M059J (cell line): ENCODE data around the gene ZNF618. TPM values are rescaled to one million over a fixed set of nuclear protein-coding genes. Genes with fewer than 3 reads are reported as not detected.
A peak's percentile ranks its signal among the peaks of the same experiment; 100 is the strongest.

ENCODE experiments used
- DNase-seq: peaks from one replicate; pipeline ENCODE4 v3.0.0-alpha.2; 2012; ENCODE audit warnings: low read depth
- total RNA-seq: library from RNA; depleted of rRNA; stranded (reverse); fragments of >200 nt; shearing (Covaris generic); gene quantifications from 2 replicates; pipeline ENCODE4 v1.2.3, GENCODE V29; 2014

ZNF618 gene
- total RNA-seq, 1 experiment from 2014 or later, result 5.7 TPM

DNA sequence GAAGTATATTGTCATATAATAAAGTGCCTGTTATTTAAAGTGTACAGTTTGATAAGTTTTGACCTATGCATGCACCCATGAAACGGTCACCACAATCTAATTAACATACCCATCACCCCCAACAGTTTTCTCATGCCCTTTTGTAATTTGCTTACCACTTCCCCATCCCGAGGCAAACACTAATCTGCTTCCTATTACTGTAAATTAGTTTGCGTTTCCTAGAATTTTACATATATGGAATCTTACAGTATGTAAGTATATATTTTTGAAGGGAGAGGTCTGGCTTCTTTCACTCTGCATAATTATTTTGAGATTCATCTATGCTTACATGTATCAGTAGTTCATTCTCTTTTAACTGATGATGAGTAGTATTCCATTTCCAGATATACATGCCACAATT is 145.5 kb downstream of the ZNF618 start:
- no peak for DNase-seq

DNA sequence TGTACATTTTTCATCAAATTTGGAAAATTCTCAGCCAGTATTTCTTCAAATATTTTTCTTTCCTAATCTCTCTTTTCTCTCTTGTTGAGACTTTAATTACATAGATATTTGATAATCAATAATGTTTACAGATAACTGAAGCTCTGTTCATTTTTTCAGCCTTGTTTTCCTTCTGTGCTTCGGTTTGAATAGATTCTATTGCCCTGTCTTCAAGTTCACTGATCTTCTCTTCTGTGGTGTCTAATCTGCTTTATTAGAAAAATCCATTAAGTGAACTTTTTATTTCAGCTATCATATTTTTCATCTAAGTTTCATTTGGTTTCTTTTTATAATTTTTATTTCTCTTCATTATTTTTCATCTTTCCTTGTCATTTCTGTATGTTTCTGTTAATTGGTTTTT is 147.9 kb downstream of the ZNF618 start:
- no peak for DNase-seq

GRCh38 chr9:114025196-114025753 is 149.2 kb downstream of the ZNF618 start:
- DNase-seq, result peak; percentile 41

DNA sequence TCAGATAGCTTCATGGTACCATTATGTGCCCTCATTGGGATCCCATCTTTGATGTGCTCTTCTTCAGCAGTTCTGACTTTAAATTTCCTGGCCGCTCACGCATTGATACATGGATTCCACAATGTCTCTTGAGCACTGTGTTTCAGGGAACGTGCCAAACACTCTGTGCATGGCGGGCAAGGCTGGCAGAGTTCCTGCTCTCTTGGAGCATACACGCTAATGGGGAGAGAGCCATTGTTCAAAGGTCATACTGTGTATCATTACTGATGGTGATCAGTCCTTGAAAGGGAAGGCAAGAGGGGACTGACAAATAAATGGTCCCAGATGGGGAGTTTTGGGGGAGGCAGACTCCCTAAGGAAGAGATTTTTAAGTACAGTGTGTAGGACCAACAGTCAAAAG is 149.7 kb downstream of the ZNF618 start:
- no peak for DNase-seq

DNA sequence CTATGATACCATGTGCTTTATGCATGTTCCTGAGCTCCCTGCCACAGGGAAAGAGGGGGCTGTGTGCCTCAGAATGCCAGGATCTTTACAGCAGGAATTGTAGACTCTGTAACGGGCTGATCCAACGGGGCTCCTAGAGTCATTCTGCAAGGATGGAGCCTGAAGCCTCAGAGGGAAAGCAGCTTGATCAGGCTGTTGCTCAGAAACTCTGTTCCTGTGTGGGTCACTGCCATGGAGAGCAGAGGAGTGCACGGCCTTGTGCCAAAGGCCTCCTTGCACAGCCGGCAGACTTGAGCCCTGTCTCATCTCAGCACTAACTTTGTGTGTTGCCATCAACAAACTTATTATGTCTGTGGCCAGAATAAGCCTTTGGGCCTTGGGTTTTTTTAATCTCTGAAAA is 150.2 kb downstream of the ZNF618 start:
- DNase-seq, result no peak

DNA sequence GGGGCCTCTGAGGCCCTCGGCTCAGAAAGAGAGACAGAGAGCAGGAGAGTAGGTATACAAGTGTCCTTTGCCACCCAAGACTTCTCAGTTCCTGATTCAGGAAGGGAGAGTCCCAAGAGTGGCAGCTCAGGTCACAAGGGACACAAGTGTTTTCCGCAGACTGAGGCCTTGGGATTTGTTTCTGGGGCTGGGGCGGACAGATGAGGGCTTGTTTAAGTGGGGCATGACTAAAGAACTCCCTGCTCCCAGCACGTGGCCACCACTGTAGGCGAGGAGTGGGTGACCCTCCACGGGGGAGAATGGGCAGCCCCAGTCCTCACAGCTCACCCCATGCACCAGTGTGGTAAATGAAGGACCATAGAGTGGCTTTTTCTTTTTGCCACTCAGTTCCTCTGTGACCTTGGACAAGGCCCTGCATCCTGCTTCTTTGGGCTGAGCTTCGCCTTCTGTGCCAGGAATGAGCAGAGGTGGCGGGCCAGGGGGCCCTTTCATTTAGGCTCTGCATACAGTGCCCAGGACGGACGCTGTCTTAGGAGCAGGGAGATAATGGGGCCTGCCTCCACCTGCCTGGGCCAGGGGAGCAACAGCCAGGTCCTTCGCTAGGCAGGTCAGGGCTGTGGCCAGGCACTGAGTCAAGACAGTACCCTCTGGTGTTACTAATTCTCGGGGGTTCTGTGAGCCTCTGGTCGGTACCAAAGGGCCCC is 151.2 kb downstream of the ZNF618 start:
- DNase-seq, result no peak

GRCh38 chr9:114027863-114028465 is 151.9 kb downstream of the ZNF618 start:
- no peak for DNase-seq

DNA sequence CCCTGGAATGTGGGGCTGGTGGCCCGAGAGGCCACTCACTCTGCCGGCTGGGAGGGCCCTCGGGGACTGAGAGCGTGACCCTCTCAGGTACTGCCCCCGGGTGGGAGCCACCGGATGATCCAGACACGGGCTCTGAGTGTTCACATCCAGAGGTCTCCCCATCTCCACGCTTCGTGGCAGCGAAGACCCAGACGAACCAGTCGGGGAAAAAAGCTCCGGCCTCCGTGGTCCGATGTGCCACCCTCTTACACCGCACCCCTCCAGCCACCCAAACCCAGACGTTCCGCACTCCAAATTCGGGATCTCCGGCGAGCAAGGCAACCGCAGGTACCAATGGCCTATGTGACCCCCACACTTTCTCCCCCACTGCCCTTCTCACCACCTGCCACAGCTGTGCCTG is 152.5 kb downstream of the ZNF618 start:
- no peak for DNase-seq

DNA sequence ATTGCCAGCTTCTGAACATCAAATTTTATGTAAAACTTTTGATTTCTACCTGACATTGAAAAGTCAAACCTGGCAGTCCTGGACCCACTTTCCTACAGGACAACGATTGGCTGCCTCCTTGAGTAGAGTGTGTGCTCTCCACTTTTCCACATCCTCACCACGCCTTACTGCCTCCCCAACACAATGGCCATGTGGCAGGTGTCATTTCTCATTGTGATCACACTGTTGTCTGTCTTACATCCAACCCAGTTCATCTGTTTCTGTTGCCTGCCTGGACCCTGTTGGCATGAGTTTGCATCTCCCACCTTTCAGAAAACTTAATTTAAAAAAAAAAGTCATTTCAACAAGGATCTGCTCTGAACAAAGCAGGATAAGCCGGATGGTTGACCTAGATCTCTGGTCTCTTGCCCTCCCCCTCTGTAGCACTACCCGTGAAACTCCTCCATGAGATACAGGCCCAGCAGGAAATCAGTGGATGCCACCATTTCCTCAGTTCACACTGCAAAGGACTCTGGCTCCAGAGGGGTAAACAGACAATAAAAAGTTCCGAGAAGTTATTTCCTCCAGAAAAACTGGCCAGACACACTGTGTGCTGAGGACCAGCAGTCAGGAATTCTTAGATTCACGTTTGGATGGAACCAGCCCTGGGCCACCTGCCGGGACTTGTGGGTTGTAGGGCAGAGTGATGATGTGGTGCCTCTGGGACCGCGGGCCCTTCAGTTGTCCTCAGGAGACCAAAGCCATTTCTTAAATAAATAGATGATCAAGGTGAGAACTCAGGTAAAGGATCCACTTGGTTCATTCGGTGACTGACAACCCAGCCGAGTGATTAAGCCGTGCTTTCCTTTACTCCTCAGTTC is 153.4 kb downstream of the ZNF618 start:
- no peak for DNase-seq

DNA sequence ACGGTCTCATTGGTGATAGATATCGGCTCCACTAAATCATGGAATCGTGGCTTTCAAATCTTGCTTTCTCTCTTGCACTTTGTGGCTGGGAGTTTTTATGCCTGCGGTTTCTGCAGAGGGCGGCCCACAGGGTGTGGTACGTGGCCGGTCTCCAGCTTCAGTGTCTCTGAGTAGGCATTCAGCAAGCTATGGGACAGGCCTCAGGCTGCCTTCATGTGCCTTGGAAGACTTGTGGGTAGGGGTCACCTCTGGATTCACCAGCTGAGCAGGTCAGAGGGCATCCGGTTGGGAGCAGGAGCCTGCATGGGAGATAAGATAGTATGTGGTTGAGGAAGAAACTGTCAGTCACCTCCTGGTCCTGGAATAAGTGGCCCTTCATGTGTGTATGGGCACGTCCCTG is 154.3 kb downstream of the ZNF618 start:
- DNase-seq, result peak; percentile 46

- DNase-seq, result no peak
Measured at GRCh38 chr9:114031037-114031630, 155.0 kb downstream of the ZNF618 start.

GRCh38 chr9:114031948-114032840 is 156.1 kb downstream of the ZNF618 start:
- DNase-seq, result no peak

DNA sequence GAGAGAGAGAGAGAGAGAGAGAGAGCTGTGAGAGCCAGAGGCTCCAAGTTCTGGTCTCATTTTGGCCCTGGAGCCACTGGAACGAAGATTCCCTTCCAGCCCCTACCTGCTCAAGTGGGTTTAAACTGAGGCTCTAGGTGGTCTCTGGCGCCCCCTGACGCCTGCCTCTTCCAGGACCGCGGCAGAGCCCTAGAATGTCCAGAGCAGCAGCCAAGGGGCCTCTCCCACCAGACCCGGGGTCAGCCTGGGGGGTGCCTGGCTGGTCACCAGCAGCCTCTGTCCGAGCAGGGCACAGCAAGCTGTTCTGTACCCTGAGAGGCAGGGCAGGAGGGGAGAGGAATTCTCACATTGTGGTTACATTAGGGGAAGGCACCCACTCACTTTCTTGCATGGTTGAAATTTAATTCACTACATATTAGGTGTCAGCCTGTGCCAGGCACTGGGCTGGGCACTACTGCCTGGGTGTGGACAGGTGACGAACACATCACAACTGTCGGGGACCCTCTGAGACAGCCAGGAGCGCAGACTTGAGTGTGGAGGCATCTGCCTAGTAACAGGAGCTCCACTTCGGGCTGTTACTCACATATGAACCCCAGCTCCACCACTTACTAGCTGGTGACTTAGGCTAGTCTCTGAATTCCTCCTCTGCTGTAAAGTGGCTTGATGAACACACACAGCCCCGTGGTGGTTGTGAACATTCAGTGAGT is 157.4 kb downstream of the ZNF618 start:
- peak; percentile 25 for DNase-seq

DNA sequence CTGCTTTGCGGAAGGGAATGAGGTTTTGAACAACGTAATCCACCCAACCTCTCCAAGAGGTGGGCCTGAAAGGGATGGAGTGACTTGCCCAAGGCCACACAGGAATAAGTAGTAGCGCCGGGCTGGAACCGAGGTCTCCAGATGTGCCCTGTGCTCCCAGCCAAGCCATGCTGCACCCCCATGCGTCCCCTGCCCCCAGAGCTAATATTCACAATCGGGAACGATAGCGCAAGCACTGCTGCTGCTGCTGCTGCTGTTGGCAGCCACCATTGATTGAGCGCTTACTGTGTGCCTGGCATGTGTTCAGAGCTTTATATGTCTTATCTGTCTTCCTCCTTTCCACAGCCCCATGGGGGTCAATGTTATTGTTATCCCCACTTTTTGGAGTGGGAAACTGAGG is 158.1 kb downstream of the ZNF618 start:
- no peak for DNase-seq

DNA sequence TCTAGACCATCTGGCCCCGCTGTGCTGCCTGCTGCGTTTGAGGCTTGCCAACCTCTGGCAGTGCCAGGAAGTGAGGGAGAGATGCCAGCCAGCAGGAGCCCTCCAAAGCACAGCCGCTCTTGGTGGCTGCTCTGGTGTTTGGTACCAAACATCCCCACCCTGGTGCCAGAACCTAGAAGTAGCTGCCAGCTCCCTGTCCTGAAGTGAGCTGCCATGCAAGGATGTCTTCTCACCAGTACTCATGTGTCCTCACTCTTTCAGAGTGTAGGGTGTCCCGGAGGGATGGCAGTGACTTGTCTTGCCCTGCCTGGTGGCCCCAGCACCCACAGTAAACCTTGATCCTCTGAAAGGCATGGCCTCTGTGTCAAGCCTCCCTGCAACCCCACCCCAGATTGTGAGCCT is 158.6 kb downstream of the ZNF618 start:
- DNase-seq, result no peak

DNA sequence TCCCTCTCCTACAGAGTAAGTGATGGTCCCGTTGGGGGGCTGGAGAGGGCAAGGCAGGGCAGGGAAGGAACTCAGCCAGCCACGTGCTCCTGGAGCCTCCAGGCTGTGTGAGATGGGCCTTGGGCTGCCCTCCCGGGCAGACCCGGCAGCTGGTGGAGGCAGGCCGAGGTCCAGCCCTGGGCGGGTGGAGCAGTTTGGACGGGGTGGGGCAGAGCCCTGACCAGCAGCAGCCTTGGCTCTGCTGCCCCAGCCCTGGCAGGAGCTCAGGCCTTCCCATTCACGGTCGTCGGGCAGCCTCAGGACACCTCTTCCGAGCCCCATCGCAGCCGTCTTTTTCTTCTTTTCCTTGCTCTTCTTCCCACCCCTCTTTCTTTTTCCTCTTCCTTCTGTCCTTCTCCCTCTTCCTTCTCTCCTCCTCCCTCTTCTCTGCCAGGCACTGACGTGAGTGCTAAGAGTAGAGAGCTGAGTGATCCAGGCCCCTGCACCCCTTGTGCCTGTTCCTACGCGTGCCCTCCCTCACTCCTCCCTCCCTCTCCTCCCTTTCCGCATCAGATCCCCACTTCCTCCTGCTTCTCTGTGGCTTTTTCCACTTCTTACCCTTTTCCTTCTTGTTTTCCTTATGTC is 159.2 kb downstream of the ZNF618 start:
- no peak for DNase-seq

DNA sequence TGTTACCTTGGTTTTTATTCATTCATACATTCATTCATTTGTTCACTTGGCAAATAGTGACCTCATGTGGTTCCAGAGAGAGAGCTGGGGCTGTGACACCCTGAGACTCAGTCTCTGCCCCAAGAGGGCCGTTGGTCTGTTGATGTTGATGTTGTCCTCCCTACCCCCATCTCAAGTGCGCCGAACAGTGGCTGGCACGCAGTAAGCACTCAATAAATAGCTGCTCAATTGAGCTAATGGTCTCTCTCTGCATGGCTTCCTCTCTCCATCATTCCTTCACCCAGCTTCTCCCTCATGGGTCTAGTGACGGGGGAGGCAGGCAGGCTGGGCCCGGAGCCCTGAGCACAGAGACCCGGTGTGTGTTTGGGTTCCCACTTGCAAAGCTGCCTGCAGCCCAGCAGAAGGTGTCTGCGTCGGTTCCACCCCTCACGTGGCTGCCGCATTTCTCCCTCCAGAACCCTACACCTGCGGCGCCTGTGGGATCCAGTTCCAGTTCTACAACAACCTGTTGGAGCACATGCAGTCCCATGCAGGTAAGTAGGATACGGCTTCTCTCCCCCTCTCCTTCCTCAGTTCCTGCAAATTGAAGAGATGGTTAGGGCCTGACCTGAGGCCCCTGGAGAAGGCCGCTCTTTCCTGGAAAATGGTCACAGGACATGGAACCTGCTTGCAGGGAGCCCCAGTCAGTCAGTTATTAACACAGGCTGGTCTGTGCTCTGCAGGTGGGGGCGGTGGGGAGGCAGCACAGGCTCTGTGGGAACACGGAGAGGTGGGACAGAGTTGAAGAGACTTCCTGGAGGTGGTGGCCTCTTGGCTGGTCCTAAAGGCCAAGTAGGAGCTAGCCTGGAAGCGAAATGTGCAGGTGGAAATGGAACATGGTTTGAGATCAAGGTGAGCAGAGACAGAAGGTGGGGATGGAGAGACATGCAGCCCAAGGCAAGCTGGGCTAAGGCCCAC is 160.0 kb downstream of the ZNF618 start:
- DNase-seq, result no peak

DNA sequence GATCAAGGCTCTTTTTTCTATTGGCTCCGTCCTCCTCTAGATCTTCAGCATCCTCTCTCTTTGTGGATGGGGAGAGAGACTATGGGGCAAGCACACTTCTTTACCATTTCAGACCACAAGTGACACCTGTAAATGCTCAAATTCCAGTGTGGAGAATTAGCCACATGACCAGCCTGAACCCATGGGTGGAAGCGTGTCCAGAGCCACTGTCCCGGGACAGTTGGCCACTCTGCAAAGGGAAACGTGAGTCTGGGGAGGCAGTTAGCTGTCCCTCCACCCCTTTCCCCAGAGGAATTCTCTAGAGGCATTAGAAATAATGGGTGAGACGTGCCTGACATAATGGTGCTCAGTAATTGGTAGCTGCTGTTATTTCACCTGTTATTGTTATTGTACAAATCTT is 161.1 kb downstream of the ZNF618 start:
- no peak for DNase-seq
